ENCODE measurements around the gene SDK1.

Gene SDK1

GRCh38 chr7:4178416-4178815 is 877.4 kb downstream of the SDK1 start:
- no peaks in the 10 kb centered on the region for H3K36me3 ChIP-seq (ENCODE audit: insufficient read depth, low read length)
- ATAC-seq (ENCODE audit: insufficient read depth, low read depth) (no peak), DNase-seq (no peak)
- H3K4me3 ChIP-seq (ENCODE audit: low read depth in 1 of 2, low read length in 2 of 2) = no peak overlapping the region
- no peaks in the 10 kb centered on the region for H3K4me1 ChIP-seq (ENCODE audit: insufficient read depth, low read length)
- no peaks in the 10 kb centered on the region for H3K27me3 ChIP-seq (ENCODE audit: insufficient read depth, low read length, poor library complexity)
- H3K27ac ChIP-seq (ENCODE audit: low read length) = no peak overlapping the region
- H4K20me1 ChIP-seq (ENCODE audit: insufficient read depth, low read length) = no peaks in the 10 kb centered on the region
- no peaks in the 10 kb centered on the region for H3K79me2 ChIP-seq (ENCODE audit: insufficient read depth, low read length)
- H3K9ac ChIP-seq (ENCODE audit: low read depth, low read length) = no peak overlapping the region
- no peak overlapping the region for H2AFZ ChIP-seq (ENCODE audit: low read depth, low read length)
- TF ChIP-seq EZH2 (IDR thresholded peaks at IDR 0.05; ENCODE audit: borderline replicate concordance, low read depth, low read length, severe bottlenecking) (no peak), CTCF (IDR thresholded peaks at IDR 0.05; ENCODE audit: borderline replicate concordance, extremely low read depth, low read length, poor library complexity, severe bottlenecking) (no peak)
- no peaks in the 10 kb centered on the region for H3K9me3 ChIP-seq (ENCODE audit: insufficient read depth, low read length, severe bottlenecking)
- no peak overlapping the region for H3K4me2 ChIP-seq (ENCODE audit: insufficient read depth, low read length)

GRCh38 chr7:4178916-4179687 is 878.0 kb downstream of the SDK1 start:
- Histone ChIP-seq H4K20me1 (ENCODE audit: insufficient read depth, low read length) (no peaks in the 10 kb centered on the region), H3K27me3 (ENCODE audit: insufficient read depth, low read length, poor library complexity) (no peaks in the 10 kb centered on the region), H2AFZ (ENCODE audit: low read depth, low read length) (no peak overlapping the region), H3K79me2 (ENCODE audit: insufficient read depth, low read length) (no peaks in the 10 kb centered on the region), H3K9ac (ENCODE audit: low read depth, low read length) (no peak overlapping the region), H3K4me3 (ENCODE audit: low read depth in 1 of 2, low read length in 2 of 2) (no peak overlapping the region), H3K4me2 (ENCODE audit: insufficient read depth, low read length) (no peak overlapping the region), H3K4me1 (ENCODE audit: insufficient read depth, low read length) (no peaks in the 10 kb centered on the region), H3K36me3 (ENCODE audit: insufficient read depth, low read length) (no peaks in the 10 kb centered on the region), H3K9me3 (ENCODE audit: insufficient read depth, low read length, severe bottlenecking) (no peaks in the 10 kb centered on the region), H3K27ac (ENCODE audit: low read length) (no peak overlapping the region)
- no peak for TF ChIP-seq EZH2 (IDR thresholded peaks at IDR 0.05; ENCODE audit: borderline replicate concordance, low read depth, low read length, severe bottlenecking)
- TF ChIP-seq CTCF (IDR thresholded peaks at IDR 0.05; ENCODE audit: borderline replicate concordance, extremely low read depth, low read length, poor library complexity, severe bottlenecking) = no peak
- DNase-seq = no peak
- ATAC-seq (ENCODE audit: insufficient read depth, low read depth) = no peak

GRCh38 chr7:4179688-4180380 is 878.8 kb downstream of the SDK1 start:
- H3K4me2 ChIP-seq (ENCODE audit: insufficient read depth, low read length) = no peak overlapping the region
- TF ChIP-seq EZH2 (IDR thresholded peaks at IDR 0.05; ENCODE audit: borderline replicate concordance, low read depth, low read length, severe bottlenecking) (no peak), CTCF (IDR thresholded peaks at IDR 0.05; ENCODE audit: borderline replicate concordance, extremely low read depth, low read length, poor library complexity, severe bottlenecking) (no peak)
- no peaks in the 10 kb centered on the region for H4K20me1 ChIP-seq (ENCODE audit: insufficient read depth, low read length)
- H3K27ac ChIP-seq (ENCODE audit: low read length) = no peak overlapping the region
- ATAC-seq (ENCODE audit: insufficient read depth, low read depth) (no peak), DNase-seq (no peak)
- no peak overlapping the region for H2AFZ ChIP-seq (ENCODE audit: low read depth, low read length)
- H3K9me3 ChIP-seq (ENCODE audit: insufficient read depth, low read length, severe bottlenecking) = no peaks in the 10 kb centered on the region
- no peaks in the 10 kb centered on the region for H3K36me3 ChIP-seq (ENCODE audit: insufficient read depth, low read length)
- no peaks in the 10 kb centered on the region for H3K4me1 ChIP-seq (ENCODE audit: insufficient read depth, low read length)
- no peaks in the 10 kb centered on the region for H3K27me3 ChIP-seq (ENCODE audit: insufficient read depth, low read length, poor library complexity)
- no peaks in the 10 kb centered on the region for H3K79me2 ChIP-seq (ENCODE audit: insufficient read depth, low read length)
- H3K4me3 ChIP-seq (ENCODE audit: low read depth in 1 of 2, low read length in 2 of 2) = no peak overlapping the region
- H3K9ac ChIP-seq (ENCODE audit: low read depth, low read length) = no peak overlapping the region
